Uterus (tissue), 2 donors: ENCODE data around the gene DKK3.

Experiments used
- POLR2A ChIP-seq, 2 donors: fragments of 450-650 bp; IDR thresholded peaks; one replicate each; pipeline ENCODE4 v1.6.1; 2016; ENCODE audit warnings: antibody characterized with exemption in 2 of 2, mild to moderate bottlenecking in 1 of 2, moderate library complexity in 1 of 2
- TF ChIP-seq, protein P1 (sequence below), 4 experiments: fragments of 200-600 bp in 2 of 4; fragments of 450-650 bp in 2 of 4; sonication (generic) in 2 of 4; IDR thresholded peaks; one replicate each; pipeline ENCODE4 v1.5.1; 2016 to 2019; ENCODE audit warnings: antibody characterized with exemption in 4 of 4, mild to moderate bottlenecking in 2 of 4, moderate library complexity in 1 of 4

DNA sequence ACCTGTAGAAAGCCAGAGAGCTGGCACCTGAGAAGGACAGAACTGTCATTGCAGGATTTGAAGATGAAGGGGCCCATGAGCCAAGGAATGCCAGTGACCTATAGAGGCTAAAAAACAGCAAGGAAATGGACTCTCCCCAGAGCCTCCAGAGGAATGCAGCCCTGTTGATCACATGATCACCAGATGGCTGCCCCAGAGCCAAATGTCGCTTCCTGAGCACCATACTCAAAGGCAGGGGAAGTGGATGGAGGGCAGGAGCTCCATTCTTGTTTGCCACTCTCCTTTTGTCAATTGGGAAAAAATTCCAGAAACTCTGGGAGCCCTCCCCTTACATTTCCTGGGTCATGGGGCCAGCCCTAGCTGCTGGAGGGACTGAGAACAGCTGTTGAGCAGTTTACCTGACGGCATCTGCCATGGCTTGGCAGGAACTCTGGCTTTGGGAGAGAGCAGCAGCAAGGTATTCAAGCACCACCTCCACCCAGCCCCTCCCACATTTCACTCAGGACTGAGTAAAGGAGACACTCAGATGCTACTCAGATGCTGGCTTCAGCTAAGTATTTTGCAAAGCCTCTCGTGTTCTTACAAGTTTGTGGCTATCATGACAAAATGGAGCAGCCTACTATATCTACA lies 46.9 kb downstream of the DKK3 start:
- no peak for TF ChIP-seq POLR2A (IDR thresholded peaks at IDR 0.05)
- TF ChIP-seq, protein P1, sequence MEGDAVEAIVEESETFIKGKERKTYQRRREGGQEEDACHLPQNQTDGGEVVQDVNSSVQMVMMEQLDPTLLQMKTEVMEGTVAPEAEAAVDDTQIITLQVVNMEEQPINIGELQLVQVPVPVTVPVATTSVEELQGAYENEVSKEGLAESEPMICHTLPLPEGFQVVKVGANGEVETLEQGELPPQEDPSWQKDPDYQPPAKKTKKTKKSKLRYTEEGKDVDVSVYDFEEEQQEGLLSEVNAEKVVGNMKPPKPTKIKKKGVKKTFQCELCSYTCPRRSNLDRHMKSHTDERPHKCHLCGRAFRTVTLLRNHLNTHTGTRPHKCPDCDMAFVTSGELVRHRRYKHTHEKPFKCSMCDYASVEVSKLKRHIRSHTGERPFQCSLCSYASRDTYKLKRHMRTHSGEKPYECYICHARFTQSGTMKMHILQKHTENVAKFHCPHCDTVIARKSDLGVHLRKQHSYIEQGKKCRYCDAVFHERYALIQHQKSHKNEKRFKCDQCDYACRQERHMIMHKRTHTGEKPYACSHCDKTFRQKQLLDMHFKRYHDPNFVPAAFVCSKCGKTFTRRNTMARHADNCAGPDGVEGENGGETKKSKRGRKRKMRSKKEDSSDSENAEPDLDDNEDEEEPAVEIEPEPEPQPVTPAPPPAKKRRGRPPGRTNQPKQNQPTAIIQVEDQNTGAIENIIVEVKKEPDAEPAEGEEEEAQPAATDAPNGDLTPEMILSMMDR (IDR thresholded peaks at IDR 0.05) = no peak
